Activated naive CD8-positive, alpha-beta T cell treated with anti-CD3 and anti-CD28 coated beads, Interleukin-2, amount 50 U/mL, for 16 hours (primary cell): Measurements from ENCODE around the gene GOLGA8N.

Experiments
- DNase-seq: peaks from one replicate; pipeline ENCODE4 v3.0.0-alpha.2; 2020; ENCODE audit warnings: low read depth, low spot score

Gene GOLGA8N

GRCh38 chr15:32651229-32651837, 58.1 kb downstream of the GOLGA8N start:
- DNase-seq: no peak

GRCh38 chr15:32652178-32652577, 58.9 kb downstream of the GOLGA8N start:
- DNase-seq: no peak

- no peak for DNase-seq
Observed at GRCh38 chr15:32656091-32656490, 62.8 kb downstream of the GOLGA8N start.

GRCh38 chr15:32656496-32656895, 63.2 kb downstream of the GOLGA8N start:
- DNase-seq: no peak
